ENCODE results near the gene NMUR2.

DNA sequence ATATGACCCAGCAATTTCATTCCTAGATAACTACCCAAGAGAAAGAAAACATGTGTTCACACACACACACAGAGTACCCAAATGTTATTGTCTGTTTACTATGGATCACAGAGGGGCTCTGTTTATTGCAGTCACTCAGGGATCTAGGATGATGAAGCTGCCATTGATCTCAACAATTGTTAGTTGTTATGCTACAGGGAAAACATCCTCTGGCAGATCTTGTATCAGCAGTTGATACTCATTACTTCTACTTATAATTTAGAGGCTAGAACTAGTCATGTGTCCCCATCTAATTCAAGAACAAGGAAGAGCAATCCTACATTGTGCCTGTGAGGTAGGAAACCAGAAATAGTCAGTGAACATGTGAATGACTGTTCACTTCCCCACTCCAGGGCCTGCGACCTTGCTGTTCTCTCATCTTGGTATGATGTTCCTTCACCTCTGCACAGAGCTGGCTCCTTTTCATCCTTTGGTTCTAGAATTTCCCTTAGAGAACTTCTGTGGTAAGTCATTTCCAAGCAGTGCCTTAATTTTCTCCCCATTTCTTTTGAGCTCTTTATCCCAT lies 30.3 kb downstream of the NMUR2 start:
- no peak for TF ChIP-seq CTCF (IDR thresholded peaks at IDR 0.05; ENCODE audit: low read depth, low read length)
- TF ChIP-seq EZH2phosphoT487 (IDR thresholded peaks at IDR 0.05; ENCODE audit: low read depth): no peak
